ENCODE data around the gene PNCK.

PNCK gene

DNA sequence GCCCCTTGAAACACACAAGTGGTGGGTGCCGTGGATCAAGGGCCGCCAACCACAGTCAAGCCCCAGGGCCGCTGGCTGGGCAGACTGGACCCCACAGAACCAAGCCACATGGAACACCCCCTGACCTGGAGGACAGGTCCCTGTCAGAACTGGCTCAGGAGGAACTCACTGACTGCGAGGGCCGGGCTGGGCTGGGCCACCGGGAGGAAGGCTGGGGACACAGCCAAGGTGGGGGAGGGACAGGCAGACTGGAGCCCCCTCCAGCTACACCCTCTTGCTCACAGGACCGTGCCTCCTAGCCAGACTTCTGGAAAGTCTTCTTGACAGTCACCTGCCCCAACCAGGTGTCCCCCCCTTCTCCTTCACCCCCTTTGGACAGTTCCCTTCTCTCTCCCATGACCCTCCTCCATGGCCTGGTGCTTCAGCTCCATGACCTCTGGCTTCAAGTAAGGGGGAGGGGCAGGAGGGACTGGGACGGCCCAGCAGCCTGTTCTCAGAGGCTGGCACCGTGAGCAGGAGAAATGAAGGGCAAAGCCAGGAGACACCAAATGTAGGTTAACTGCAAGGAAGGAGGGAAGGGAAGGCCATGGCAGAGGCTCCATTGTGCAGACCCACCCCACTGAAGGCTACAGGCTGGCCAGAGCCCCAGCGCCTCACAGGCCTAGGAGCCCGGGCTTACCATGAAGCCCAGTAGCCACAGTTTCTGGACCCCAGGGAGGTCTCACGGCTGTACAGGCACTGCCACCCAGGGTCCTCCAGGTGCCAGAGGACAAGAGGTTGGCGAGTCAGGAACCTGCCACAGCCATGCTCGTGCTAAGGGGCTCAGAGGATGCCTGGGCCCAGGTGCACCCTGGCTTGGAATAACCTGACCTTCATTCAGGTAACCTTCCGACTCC is 49.2 kb downstream of the PNCK start:
- Histone ChIP-seq H3K56ac (ENCODE audit: low read length) (no peak overlapping the region), H2BK15ac (replicated peaks; ENCODE audit: low read depth) (no peak overlapping the region), H3K4ac (ENCODE audit: low read depth, low read length) (no peak overlapping the region), H2BK5ac (ENCODE audit: low read length) (no peak overlapping the region), H3K23ac (ENCODE audit: low read length) (no peak overlapping the region), H3K4me2 (ENCODE audit: low read length) (no peak overlapping the region), H3K4me3 (ENCODE audit: low read length) (no peak overlapping the region), H3K27ac (ENCODE audit: low read depth, low read length) (no peak overlapping the region), H3K79me2 (ENCODE audit: control insufficient read depth, insufficient read depth, low read length) (no peaks in the 10 kb centered on the region), H2BK120ac (ENCODE audit: low read depth, low read length) (no peak overlapping the region), H4K5ac (ENCODE audit: low read length) (no peak overlapping the region), H3K79me1 (ENCODE audit: low read length) (no peaks in the 10 kb centered on the region), H3K27me3 (ENCODE audit: insufficient read depth, low read length, poor library complexity) (no peaks in the 10 kb centered on the region), H3K18ac (ENCODE audit: low read length) (no peak overlapping the region), H4K8ac (ENCODE audit: low read depth, low read length) (no peak overlapping the region), H2AK5ac (ENCODE audit: low read length) (no peak overlapping the region), H3K4me1 (ENCODE audit: control insufficient read depth, low read depth, low read length) (no peaks in the 10 kb centered on the region), H3K9ac (ENCODE audit: low read length) (no peak overlapping the region), H3K36me3 (ENCODE audit: control insufficient read depth, insufficient read depth, low read length) (no peaks in the 10 kb centered on the region)
- no peak for DNase-seq
- WGBS (ENCODE audit: extremely low coverage, insufficient coverage, low lambda C conversion rate) = no CpG with 5 or more reads among the region's 15 CpGs

DNA sequence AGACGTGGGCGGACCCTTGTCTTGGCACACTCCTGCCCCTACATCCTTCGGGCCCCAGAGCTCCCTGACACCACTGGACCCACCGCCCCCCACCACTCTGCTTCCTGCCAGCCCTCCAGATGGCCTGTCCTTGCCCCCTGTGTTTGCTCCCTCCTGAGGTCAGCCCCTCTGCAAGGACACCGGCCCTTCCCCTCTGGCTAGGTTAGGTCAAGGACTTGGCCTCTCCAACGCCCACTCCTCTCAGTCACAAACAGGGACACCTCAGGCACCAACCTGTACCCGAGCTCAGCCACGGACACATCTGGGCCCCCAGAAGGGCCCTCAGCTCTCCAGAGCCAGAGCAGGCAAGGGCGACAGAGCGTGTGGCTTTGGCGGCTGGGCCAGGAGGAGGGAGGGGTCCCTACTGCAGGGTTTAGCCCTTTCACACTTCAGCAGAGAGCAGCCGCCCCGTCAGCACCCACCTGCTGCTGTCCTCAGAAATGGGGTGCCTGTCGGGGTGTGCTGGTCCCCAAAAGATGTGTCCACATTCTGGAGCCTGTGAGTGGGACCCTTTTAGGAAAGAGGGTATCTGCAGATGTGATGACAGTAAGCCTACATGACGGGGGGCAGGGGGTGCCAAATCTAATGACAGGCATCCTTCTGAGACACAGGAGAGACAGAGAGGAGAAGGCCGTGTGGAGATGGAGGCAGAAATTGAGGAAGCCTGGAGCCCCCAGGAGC is 50.1 kb downstream of the PNCK start:
- Histone ChIP-seq H4K8ac (ENCODE audit: low read depth, low read length) (no peak overlapping the region), H2AK5ac (ENCODE audit: low read length) (no peak overlapping the region), H3K79me1 (ENCODE audit: low read length) (no peaks in the 10 kb centered on the region), H3K4me1 (ENCODE audit: control insufficient read depth, low read depth, low read length) (no peaks in the 10 kb centered on the region), H3K79me2 (ENCODE audit: control insufficient read depth, insufficient read depth, low read length) (no peaks in the 10 kb centered on the region), H3K4me3 (ENCODE audit: low read length) (no peak overlapping the region), H2BK5ac (ENCODE audit: low read length) (no peak overlapping the region), H3K56ac (ENCODE audit: low read length) (no peak overlapping the region), H3K27ac (ENCODE audit: low read depth, low read length) (no peak overlapping the region), H3K9ac (ENCODE audit: low read length) (no peak overlapping the region), H3K4ac (ENCODE audit: low read depth, low read length) (no peak overlapping the region), H3K23ac (ENCODE audit: low read length) (no peak overlapping the region), H3K4me2 (ENCODE audit: low read length) (no peak overlapping the region), H3K27me3 (ENCODE audit: insufficient read depth, low read length, poor library complexity) (no peaks in the 10 kb centered on the region), H4K5ac (ENCODE audit: low read length) (no peak overlapping the region), H3K18ac (ENCODE audit: low read length) (no peak overlapping the region), H2BK15ac (replicated peaks; ENCODE audit: low read depth) (no peak overlapping the region), H2BK120ac (ENCODE audit: low read depth, low read length) (no peak overlapping the region), H3K36me3 (ENCODE audit: control insufficient read depth, insufficient read depth, low read length) (no peaks in the 10 kb centered on the region)
- no peak for DNase-seq
- WGBS (ENCODE audit: extremely low coverage, insufficient coverage, low lambda C conversion rate) = no CpG with 5 or more reads among the region's 16 CpGs

DNA sequence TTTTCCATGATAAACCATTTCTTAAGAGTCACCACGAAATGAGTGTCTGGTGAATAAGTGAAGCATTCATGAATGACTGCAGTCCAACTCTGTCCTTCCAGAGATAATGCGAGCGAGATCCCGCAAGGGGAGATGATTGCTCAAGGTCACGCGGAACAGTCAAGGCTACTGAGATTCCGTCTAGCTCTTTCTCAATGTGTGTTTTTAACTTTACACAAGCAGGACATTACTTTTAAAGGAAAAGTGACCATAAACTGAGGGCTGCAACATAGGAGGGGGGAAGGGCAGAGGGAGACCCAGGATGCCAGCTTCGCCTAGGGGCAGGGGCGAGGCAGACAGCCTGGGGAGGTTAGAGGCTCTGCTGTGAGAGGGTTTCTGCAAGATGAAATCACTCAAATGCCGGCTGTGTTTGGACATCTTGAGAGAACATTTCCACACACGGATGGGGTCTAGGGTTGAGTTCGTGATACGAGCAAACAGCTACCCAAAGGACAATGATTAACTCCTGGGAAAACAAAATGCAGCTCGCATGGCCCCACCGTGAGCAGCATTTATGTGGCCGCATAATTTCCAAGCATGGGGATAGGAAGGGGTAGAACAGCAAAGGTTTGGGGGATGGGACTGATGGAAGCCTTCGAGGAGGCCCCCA is 50.8 kb downstream of the PNCK start:
- Histone ChIP-seq H3K56ac (ENCODE audit: low read length) (no peak overlapping the region), H2BK5ac (ENCODE audit: low read length) (no peak overlapping the region), H3K4me2 (ENCODE audit: low read length) (no peak overlapping the region), H3K79me1 (ENCODE audit: low read length) (no peaks in the 10 kb centered on the region), H3K36me3 (ENCODE audit: control insufficient read depth, insufficient read depth, low read length) (no peaks in the 10 kb centered on the region), H3K4me1 (ENCODE audit: control insufficient read depth, low read depth, low read length) (no peaks in the 10 kb centered on the region), H3K27ac (ENCODE audit: low read depth, low read length) (no peak overlapping the region), H3K4me3 (ENCODE audit: low read length) (no peak overlapping the region), H3K9ac (ENCODE audit: low read length) (no peak overlapping the region), H3K79me2 (ENCODE audit: control insufficient read depth, insufficient read depth, low read length) (no peaks in the 10 kb centered on the region), H2AK5ac (ENCODE audit: low read length) (no peak overlapping the region), H4K8ac (ENCODE audit: low read depth, low read length) (no peak overlapping the region), H3K27me3 (ENCODE audit: insufficient read depth, low read length, poor library complexity) (no peaks in the 10 kb centered on the region), H2BK120ac (ENCODE audit: low read depth, low read length) (no peak overlapping the region), H3K23ac (ENCODE audit: low read length) (no peak overlapping the region), H2BK15ac (replicated peaks; ENCODE audit: low read depth) (no peak overlapping the region), H3K4ac (ENCODE audit: low read depth, low read length) (no peak overlapping the region), H4K5ac (ENCODE audit: low read length) (no peak overlapping the region), H3K18ac (ENCODE audit: low read length) (no peak overlapping the region)
- DNase-seq = no peak
- no CpG with 5 or more reads among the region's 17 CpGs for WGBS (ENCODE audit: extremely low coverage, insufficient coverage, low lambda C conversion rate)

DNA sequence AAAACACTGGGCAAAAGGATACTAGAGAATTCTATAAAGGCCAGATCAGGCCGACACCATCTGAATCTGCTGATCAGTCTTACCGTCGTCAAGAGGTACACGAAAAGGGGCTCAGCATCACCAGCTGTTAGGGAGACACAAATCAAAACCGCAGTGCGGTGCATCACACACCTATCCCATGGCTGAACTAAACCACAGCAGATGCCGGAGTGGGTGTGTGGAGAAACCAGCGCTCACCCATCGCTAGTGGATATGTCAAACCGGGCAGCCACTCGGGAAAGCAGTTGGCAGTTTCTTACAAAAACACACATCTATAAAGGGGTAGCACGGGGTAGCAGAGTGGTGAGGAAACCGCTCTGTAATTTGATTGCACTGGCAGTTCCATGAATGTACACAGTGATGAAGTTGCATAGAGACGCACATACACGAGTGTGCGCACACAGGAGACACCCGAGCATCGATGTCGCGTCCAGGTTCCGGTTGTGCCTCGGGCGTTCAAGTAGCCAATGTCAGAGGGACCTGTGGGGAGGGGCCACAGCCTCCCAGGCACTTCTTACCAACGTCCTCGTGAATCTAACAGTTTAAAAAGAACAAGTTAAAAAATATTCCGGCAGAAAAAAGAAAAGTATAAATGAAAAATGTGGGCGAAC is 51.5 kb downstream of the PNCK start:
- H2BK15ac ChIP-seq (replicated peaks; ENCODE audit: low read depth) = no peak overlapping the region
- no peak overlapping the region for H3K9ac ChIP-seq (ENCODE audit: low read length)
- H3K27me3 ChIP-seq (ENCODE audit: insufficient read depth, low read length, poor library complexity) = no peaks in the 10 kb centered on the region
- H3K23ac ChIP-seq (ENCODE audit: low read length) = no peak overlapping the region
- H4K5ac ChIP-seq (ENCODE audit: low read length) = no peak overlapping the region
- H2AK5ac ChIP-seq (ENCODE audit: low read length) = no peak overlapping the region
- H3K4me2 ChIP-seq (ENCODE audit: low read length) = no peak overlapping the region
- no peak overlapping the region for H3K4me3 ChIP-seq (ENCODE audit: low read length)
- no peak overlapping the region for H3K27ac ChIP-seq (ENCODE audit: low read depth, low read length)
- H3K18ac ChIP-seq (ENCODE audit: low read length) = no peak overlapping the region
- DNase-seq = no peak
- no peak overlapping the region for H4K8ac ChIP-seq (ENCODE audit: low read depth, low read length)
- H3K79me2 ChIP-seq (ENCODE audit: control insufficient read depth, insufficient read depth, low read length) = no peaks in the 10 kb centered on the region
- no peak overlapping the region for H2BK120ac ChIP-seq (ENCODE audit: low read depth, low read length)
- H3K79me1 ChIP-seq (ENCODE audit: low read length) = no peaks in the 10 kb centered on the region
- no peaks in the 10 kb centered on the region for H3K36me3 ChIP-seq (ENCODE audit: control insufficient read depth, insufficient read depth, low read length)
- no peaks in the 10 kb centered on the region for H3K4me1 ChIP-seq (ENCODE audit: control insufficient read depth, low read depth, low read length)
- no peak overlapping the region for H3K56ac ChIP-seq (ENCODE audit: low read length)
- H3K4ac ChIP-seq (ENCODE audit: low read depth, low read length) = no peak overlapping the region
- H2BK5ac ChIP-seq (ENCODE audit: low read length) = no peak overlapping the region
- WGBS (ENCODE audit: extremely low coverage, insufficient coverage, low lambda C conversion rate) = no CpG with 5 or more reads among the region's 27 CpGs

DNA sequence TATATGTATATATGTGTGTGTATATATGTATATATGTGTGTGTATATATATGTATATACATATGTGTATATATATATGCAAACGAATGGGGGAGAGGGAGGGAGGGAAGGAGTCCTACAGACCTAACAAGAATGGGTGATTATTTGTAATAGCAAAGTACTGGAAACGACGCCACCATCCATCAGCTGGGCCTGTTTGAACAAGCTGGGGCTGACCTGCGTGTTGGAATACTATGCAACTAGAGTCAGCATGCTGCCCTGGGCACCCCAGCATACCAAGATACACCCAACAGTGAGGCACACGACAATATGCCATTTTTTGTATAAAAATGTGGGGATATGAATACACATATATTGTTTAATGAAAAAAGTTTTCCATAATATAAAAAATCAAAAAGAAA is 53.0 kb downstream of the PNCK start:
- WGBS (ENCODE audit: extremely low coverage, insufficient coverage, low lambda C conversion rate) = no CpG with 5 or more reads among the region's 5 CpGs

More for the DNA sequence above, 53.0 kb downstream of the PNCK start:
- Histone ChIP-seq H2BK5ac (ENCODE audit: low read length) (no peak overlapping the region), H2BK15ac (replicated peaks; ENCODE audit: low read depth) (no peak overlapping the region), H3K27me3 (ENCODE audit: insufficient read depth, low read length, poor library complexity) (no peaks in the 10 kb centered on the region), H3K4ac (ENCODE audit: low read depth, low read length) (no peak overlapping the region), H3K36me3 (ENCODE audit: control insufficient read depth, insufficient read depth, low read length) (no peaks in the 10 kb centered on the region), H3K79me2 (ENCODE audit: control insufficient read depth, insufficient read depth, low read length) (no peaks in the 10 kb centered on the region), H3K79me1 (ENCODE audit: low read length) (no peaks in the 10 kb centered on the region), H3K4me2 (ENCODE audit: low read length) (no peak overlapping the region), H3K9ac (ENCODE audit: low read length) (no peak overlapping the region), H4K8ac (ENCODE audit: low read depth, low read length) (no peak overlapping the region), H2AK5ac (ENCODE audit: low read length) (no peak overlapping the region), H4K5ac (ENCODE audit: low read length) (no peak overlapping the region), H2BK120ac (ENCODE audit: low read depth, low read length) (no peak overlapping the region), H3K4me3 (ENCODE audit: low read length) (no peak overlapping the region), H3K18ac (ENCODE audit: low read length) (no peak overlapping the region), H3K56ac (ENCODE audit: low read length) (no peak overlapping the region), H3K27ac (ENCODE audit: low read depth, low read length) (no peak overlapping the region), H3K23ac (ENCODE audit: low read length) (no peak overlapping the region), H3K4me1 (ENCODE audit: control insufficient read depth, low read depth, low read length) (no peaks in the 10 kb centered on the region)
- DNase-seq = no peak
